IPS DF 19.7 (cell line): ENCODE measurements around the gene CBFA2T3.

Experiments
- DNase-seq: peaks from one replicate; pipeline ENCODE4 v3.0.0-alpha.2; 2013; ENCODE audit warnings: low read depth, low spot score

The CBFA2T3 gene

DNA sequence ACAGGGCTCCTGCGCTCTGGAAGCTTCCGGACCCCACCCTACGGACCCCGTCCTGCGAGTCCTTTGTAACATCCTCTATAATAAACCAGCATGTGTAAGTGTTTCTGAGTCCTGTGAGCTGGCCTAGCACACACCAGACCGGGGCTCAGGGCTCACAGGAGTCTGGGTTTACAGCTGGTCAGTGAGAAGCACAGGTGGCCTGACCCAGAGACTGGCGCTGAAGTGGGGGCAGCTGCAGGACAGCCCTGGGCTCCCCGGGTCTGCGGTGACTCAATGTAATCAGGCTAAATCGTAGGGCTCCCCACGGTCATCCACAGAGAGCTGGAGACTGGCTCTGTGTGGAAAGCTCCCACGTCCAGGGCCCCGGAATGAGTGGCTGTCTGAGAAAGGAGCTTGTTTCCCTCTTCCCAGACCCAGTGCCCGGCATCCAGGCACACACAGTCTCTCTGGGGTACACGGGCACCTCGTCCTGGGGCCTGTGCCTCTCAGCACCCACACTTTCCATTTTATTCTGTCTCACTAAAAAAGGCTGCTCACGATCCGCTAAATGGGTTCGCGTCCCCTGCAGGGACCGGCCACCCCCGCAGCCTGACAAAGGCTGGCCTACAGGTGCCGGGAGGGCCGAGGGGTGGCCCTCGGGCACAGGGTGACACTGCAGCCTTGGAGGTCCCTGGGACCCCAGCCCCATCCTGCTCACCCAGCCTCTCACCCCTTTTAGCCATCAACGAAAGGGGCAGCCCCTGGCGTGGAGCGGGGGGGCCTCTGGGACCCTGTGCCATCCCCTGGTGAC, 18.9 kb upstream of the CBFA2T3 start:
- no peak for DNase-seq

DNA sequence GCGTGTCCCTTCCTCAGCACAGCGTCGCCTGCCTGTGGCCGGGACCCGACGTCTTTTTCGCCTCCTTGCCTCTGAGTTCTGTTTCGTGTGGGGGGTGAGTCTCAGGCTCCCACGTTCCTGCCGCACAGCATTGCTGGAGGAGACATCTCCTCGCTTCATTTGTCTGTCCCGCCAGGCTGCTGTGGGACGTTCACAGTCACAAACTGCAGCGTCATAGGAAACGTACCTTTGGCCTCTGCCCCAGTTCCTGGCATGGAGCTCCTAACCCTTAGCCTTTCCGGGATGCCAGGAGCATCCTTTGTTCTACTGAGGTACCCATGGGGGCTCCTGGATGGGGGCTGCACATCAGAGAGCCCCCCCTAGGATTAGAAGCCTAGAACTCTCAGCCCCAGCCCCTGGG, 18.2 kb upstream of the CBFA2T3 start:
- no peak for DNase-seq

- DNase-seq: no peak
Measured at GRCh38 chr16:88994695-88995094, 17.7 kb upstream of the CBFA2T3 start.

DNA sequence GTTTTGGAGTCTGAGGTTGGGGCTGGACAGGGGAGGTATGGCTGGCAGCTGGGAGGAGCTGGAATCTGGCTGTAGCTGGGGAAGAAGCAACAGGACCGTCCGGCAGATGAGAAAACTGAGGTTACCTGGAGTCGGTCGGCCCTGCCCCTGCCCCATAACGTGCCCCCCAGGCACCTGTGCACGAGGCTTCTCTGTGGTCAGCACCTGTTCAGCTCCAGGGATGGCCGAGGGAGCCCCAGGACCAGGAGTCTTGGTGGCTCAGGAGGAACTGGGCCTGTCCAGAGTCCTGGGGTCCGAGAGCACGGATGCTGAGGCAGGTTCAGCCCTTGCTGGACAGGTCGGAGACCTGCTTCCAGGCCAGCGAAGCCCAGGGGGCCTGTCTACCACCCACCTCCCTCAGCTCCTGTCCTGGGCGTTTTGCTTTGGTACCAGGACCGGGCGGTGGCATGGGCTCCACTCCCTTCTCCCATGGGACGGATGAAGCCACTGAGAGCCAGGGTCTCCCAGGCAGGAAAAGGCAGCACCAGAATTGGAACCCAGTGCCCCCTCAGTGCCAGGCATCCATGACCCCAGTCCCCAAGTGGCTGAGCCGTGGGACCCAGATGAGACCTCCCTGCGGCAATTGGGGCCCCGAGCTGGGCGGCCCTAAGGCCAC, 17.1 kb upstream of the CBFA2T3 start:
- no peak for DNase-seq

DNA sequence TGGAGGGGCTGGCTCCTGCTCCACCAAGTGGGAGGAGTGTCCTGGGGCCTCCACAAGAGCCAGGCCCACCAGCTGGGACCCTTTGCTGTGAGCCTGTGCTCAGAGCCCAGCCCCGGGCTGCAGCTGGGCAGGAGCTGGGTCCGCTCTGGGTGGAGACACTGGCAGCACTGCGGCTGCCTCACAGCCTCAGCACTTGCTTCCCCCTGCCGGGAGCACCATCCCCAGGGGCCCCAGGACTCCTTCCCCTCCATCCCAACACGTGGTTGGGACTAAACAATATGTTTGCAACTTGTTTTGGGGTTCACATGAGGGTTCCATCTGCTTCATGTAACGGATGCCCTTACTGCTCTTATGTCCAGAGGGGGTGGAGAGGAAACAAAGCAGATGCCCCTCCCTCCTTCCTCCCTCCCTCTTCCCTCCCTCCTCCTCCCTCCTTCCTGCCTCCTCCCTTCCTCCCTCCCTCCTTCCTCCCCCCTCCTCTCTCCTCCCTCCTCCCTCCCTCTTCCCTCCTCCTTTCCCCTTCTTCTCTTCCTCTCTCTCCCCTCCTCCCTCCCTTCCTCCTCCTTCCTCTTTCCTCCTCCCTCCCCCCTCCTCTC, 16.3 kb upstream of the CBFA2T3 start:
- no peak for DNase-seq

DNA sequence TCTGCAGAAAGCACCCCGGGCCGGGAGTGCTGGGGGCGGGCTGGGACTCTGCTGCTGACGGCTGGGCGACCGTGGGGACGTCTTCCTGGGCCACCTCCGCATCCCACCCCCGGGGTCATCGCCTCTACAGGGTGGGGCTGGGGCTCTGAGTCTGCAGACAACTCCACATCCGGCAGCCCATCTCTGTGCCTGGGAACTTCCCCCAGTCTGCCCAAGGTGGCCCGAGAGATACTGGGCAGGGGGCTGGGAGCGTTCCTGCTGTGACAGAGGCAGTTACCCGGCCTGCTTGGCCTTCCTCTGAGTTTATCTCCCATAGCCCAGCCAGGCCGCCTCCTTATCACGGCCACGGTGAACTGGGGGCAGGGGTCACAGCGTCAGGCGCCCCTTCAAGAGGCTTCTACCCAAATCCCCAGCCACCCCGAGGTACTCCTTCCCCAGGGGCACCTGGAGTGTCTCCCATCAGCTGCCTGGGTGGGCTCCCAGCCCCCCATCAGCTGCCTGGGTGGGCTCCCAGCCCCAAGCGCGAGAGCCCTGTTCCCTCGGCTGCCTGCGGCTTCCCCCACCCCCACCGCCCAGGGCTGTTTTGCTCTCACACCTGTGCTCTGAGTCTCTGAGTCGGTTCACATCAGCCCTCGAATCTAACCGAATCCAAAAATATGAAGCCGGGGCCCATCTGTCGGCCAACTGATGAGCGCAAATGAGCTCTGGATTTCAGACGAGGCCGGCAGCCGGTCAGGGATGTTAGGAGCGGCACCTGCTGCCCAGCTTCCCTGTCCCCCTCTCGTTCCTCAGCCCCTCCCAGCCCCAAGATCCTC, 15.6 kb upstream of the CBFA2T3 start:
- no peak for DNase-seq

DNA sequence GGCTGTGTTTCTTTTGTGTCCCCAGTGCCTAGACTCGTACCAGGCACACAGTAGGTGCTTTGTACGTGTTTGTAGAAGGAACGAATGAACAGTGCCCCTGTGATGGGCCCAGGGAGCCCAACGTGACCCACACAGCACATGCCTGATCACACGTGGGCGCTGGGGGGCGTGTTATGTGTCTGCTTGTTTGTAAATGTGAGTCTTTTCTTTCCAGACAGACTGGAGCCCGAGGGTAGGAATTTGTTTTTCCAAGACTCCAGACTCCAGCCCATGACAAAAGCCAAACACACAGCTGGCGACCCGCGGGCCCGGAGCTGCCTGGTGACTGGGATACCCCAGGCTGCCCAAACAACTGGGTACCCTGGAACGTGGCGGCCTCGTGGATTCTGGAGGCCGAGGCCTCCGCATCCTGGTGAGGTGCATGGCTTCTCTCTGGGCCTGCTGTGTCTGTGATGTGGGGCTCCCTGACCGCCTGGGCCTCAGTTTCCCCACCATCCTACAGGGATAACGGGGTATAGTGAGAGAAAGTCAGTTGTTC, 14.9 kb upstream of the CBFA2T3 start:
- DNase-seq: no peak

- no peak for DNase-seq
Measured at GRCh38 chr16:88989852-88990547, 13.0 kb upstream of the CBFA2T3 start.

- no peak for DNase-seq
Measured at GRCh38 chr16:88988980-88989811, 12.2 kb upstream of the CBFA2T3 start.

DNA sequence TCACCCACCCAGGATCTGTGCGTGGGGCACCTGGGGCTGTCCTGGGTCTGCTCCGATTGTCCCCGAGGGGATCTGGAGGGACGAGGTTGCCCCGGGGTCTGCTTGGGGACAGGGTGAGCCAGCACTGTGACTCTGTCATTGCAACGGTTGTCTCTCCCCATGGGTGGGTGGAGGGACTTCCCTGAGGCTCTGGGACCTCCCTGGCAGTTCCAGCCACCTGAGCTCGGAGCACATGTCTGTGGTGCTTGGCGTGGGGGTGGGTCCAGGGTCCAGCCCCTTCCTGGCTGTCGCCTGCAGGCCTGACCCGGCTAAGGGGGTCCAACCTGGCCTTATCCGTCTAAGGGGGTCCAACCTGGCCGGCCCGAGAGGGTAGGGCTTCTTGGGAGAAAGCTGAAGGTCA, 8.5 kb upstream of the CBFA2T3 start:
- DNase-seq: no peak

DNA sequence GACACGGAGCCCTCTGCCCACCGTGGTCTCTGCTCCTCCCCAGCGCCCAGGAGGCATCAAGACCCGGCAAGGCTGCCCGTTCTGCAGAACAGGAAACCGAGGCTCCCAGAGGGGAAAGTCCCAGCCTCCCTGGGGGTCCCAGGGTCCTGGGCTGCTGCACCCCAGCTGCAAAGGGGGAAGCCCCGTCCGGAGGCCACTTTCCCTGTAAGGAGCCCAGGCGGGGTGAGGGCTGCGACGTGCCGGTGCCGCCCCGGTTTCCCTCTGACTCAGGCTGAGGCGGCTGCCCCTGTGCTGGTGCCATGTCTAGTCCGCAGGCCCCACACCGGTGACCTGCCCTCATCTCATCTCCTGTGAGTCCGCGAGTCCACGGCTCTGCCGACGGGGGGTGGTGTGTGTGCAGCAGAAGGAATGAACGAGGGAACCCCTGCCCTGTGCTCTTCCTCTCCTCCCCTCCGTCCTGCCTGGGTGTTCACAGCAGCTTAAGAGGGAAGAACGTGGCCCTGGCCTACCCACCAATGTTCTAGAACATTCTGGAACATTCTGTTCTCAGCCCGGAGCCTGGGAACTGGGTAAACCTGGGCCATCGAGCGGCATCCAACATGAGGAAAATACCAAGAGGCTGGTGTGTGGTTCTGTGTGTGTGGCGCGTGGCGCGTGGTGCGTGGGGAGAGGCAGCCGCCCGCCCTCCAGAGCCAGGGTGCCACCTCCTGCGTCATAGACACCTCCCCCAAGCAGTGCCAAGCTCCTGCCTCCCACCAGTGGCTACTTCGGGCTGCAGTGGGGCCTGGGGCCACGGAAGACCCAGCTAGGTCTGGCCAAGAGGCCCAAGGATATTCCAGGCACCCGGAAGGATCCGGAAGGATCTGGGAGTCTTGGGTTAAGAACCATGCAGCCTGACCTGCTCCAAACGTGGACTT, 7.0 kb upstream of the CBFA2T3 start:
- no peak for DNase-seq

DNA sequence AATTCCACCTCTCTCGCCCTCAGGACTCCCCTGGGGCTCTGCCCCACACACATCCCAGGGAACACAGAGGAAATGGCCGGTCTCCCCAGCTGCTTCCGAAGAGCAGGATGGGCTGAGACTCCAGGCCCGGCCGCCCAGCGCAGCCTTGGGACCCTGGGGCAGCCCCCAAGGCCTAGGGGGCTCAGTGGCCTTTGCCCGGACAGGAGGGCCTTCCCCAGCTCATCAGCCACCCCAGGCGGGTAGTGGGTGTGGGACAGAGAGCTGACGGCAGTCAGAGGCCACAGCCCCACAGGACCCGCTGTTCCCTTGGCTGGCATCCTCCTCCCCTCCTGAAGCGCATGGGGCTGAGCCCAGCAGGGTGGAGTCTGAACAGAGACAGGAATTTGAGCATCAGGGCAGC, 6.2 kb upstream of the CBFA2T3 start:
- DNase-seq: no peak

- DNase-seq: no peak
Measured at GRCh38 chr16:88982286-88983084, 5.5 kb upstream of the CBFA2T3 start.

- DNase-seq: no peak
Measured at GRCh38 chr16:88979353-88980015, 2.5 kb upstream of the CBFA2T3 start.

- DNase-seq: no peak
Measured at GRCh38 chr16:88978608-88979346, 1.8 kb upstream of the CBFA2T3 start.

DNA sequence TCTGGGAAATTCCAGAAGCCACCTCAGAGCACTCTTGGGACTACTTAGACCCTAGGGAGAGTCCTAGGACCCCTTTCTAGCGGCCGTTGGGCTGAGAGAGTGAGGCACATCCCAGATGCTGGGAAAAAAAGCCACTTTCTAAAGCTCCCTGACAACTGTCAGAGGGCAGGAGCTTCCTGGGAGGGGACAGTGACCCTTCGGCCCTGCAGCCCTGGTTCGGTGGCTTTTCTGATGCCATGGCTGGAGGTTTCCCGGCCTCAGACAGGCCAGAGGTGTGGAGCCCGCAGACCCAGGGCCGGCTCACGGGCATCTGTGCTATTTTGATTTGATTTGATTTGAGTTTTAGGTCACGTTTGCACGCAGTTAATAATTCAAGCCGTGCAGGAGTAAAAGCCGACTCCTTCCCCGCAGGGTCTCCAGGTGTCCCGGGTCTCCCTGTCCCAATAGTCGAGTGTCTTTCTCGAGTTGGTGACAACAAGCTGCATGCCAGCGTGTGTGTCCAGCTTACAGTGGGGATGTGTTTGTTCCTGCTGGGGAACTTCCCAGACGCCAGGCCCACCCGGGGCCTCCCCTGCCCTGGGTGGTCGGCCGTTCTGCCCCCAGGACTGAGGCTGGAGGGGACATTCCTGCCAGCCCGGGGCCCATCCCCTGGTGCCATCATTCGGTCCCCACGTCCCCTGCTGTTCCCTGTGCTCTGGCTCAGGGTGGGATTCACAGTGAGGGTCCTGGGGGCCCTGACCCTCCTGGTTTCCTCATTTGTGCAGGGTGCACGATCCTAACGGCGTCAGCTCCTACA, 1.0 kb upstream of the CBFA2T3 start:
- no peak for DNase-seq
